ENCODE data around the gene NPR3. TPM values are rescaled to one million over a fixed set of nuclear protein-coding genes. Genes with fewer than 3 reads are reported as not detected.

NPR3 gene
- total and polyA plus RNA-seq, 5 donors, result 12.6 to 85.3 (median 62.3) TPM

DNA sequence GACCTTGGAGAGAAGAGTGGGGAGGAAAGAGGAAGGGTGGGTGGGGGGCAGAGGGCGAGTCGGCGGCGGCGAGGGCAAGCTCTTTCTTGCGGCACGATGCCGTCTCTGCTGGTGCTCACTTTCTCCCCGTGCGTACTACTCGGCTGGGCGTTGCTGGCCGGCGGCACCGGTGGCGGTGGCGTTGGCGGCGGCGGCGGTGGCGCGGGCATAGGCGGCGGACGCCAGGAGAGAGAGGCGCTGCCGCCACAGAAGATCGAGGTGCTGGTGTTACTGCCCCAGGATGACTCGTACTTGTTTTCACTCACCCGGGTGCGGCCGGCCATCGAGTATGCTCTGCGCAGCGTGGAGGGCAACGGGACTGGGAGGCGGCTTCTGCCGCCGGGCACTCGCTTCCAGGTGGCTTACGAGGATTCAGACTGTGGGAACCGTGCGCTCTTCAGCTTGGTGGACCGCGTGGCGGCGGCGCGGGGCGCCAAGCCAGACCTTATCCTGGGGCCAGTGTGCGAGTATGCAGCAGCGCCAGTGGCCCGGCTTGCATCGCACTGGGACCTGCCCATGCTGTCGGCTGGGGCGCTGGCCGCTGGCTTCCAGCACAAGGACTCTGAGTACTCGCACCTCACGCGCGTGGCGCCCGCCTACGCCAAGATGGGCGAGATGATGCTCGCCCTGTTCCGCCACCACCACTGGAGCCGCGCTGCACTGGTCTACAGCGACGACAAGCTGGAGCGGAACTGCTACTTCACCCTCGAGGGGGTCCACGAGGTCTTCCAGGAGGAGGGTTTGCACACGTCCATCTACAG, 760 bp downstream of the NPR3 start:
- no peak overlapping the region for H3K27ac ChIP-seq (ENCODE audit: low read length)
- H3K9me3 ChIP-seq (ENCODE audit: control insufficient read depth, low read length), result no peaks in the 10 kb centered on the region
- no peaks in the 10 kb centered on the region for H3K27me3 ChIP-seq (ENCODE audit: control insufficient read depth, insufficient read depth)
- H3K4me1 ChIP-seq (ENCODE audit: control insufficient read depth, insufficient read depth, low read length), result no peaks in the 10 kb centered on the region
- peak; percentile 36 to 38 for ATAC-seq
- WGBS, result under 1% methylated on average over 76 of the region's 76 CpGs
- peak overlapping the region; percentile 66 for H3K4me3 ChIP-seq (ENCODE audit: low read length)
- peak; percentile 56 to 83 (median 78) for DNase-seq
- intact Hi-C loops (cut with DNase I), result loop anchor here in 2 of 4 donors (10.0 kb wide), 2 partner anchors 133 to 713 kb away; no protein-coding TSS in a partner anchor

DNA sequence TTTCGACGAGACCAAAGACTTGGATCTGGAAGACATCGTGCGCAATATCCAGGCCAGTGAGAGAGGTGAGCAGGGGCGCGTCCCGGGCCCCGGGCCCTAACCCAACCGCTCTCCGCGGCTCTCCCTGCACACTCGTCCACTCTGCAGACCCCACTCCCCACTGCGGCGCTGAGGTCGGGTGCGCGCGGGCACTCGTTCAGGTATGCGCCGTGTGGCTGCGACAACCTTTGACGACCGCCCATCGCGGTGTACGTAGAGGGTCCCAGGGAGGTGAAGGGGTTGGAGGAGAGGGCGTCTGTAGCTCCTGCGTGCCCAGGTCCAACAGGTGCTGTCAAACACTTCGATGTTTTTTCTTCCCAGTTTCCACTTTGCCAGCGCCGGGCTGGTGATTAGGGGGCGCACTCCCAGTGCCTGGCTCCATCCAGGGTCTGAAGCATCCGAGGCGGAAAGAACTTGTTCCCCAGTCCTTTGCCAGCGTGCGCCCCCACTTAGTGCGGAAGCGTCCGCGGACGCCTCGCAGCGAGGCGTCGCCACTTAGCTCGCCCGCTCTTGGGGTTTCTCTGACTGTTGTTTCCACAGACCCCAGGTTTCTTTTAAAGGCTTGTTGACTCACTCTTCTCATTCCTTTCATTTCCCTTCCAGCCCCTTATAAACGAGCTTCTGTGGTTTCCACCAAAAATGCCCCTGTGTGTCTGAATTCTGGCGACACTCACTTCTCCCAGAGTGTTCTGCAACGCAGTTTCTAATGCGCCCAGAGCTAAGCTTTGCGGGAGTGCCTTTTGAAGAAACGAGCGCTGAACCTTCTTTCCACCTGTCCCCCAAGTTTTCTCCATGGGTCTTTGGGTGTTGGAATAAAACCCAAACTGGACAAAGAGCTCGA, 1.6 kb downstream of the NPR3 start:
- intact Hi-C loops (cut with DNase I), result loop anchor here in 2 of 4 donors (10.0 kb wide), 2 partner anchors 132 to 712 kb away; no protein-coding TSS in a partner anchor
- Histone ChIP-seq H3K4me1 (ENCODE audit: control insufficient read depth, insufficient read depth, low read length) (no peaks in the 10 kb centered on the region), H3K9me3 (ENCODE audit: control insufficient read depth, low read length) (no peaks in the 10 kb centered on the region), H3K27me3 (ENCODE audit: control insufficient read depth, insufficient read depth) (no peaks in the 10 kb centered on the region), H3K4me3 (ENCODE audit: low read length) (peak overlapping the region; percentile 66), H3K27ac (ENCODE audit: low read length) (no peak overlapping the region)
- DNase-seq, result peak in 2 of 3 donors; percentile 55 to 56
- WGBS, result 4% methylated on average over 56 of the region's 56 CpGs
- ATAC-seq, result no peak

DNA sequence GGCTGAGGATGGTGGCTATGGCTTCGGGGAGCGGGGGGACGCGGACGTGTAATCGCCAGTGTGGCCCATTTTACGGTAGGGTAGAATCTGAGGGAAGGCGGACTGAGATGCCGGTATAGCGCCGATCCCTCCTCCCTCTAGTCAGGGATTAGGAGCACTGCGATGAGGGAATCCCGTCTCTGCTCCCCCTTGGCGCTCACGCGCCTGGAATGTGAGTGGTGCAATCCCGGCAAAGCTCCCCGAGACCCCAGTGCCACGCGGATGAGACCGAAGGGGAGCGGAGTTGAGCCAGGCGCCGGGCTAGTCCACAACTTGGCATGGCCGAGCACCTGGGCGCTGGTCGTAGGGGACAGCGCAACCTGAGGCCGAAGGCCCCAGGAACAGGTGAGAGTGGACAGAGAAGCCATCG, 2.2 kb downstream of the NPR3 start:
- peak in 2 of 3 donors; percentile 61 to 66 for DNase-seq
- H3K4me1 ChIP-seq (ENCODE audit: control insufficient read depth, insufficient read depth, low read length), result no peaks in the 10 kb centered on the region
- H3K4me3 ChIP-seq (ENCODE audit: low read length), result peak overlapping the region; percentile 66
- intact Hi-C loops (cut with DNase I), result loop anchor here in 2 of 4 donors (10.0 kb wide), 2 partner anchors 131 to 711 kb away; no protein-coding TSS in a partner anchor
- no peak overlapping the region for H3K27ac ChIP-seq (ENCODE audit: low read length)
- ATAC-seq, result peak in 1 of 2 donors; percentile 0
- 4% methylated on average over 30 of the region's 30 CpGs for WGBS
- H3K27me3 ChIP-seq (ENCODE audit: control insufficient read depth, insufficient read depth), result no peaks in the 10 kb centered on the region
- H3K9me3 ChIP-seq (ENCODE audit: control insufficient read depth, low read length), result no peaks in the 10 kb centered on the region

DNA sequence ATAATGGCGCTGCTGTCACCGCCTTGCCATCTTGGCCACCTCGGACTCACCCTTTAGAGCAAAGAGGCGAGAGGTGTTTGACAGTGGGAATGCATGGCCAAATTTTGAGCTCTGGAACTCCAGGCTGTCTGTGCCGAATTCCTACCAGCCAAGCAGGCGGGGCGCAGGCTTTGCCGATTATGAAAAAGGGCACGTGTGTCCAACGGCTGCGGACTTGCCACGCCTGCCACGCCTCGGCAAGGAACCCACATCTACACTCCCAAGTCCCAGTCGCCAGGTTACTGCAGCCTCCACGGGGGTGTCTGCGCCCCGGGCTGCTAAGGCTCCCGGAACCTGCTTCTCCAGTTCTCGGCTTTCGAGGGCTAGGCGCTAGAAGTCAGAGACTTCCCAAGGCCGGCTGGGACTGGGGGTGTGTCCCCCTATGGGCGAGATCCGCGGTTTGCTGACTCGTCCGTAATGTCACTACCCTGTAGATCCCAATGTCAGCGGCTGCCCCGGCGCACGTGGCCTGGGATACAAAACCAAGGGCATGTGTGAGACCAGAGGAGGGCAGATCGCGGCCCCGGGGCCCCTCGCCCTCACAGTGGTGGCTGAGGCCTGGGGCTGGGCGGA, 2.8 kb downstream of the NPR3 start:
- no peaks in the 10 kb centered on the region for H3K27me3 ChIP-seq (ENCODE audit: control insufficient read depth, insufficient read depth)

DNA sequence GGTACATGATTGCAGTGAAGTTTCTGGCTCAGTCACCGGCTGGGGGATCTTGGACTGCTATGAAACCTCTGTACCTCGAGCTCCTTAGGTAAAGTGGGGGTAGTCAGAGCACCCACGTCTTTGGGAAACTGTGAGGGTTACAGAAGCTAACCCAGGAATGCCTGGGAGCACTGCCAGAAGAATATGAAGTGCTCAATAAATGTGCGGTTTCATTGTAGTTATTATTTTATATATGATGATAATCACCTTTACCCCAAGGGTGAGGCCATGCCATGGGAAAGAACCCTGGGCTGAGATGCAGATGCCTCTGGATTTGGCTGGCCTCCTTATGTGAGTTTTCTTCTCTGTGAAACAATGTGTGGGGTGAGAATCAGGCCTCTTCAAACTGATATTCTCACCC, 3.7 kb downstream of the NPR3 start:
- intact Hi-C loops (cut with DNase I), result loop anchor here in 2 of 4 donors (10.0 kb wide), 2 partner anchors 130 to 710 kb away; no protein-coding TSS in a partner anchor
- no peaks in the 10 kb centered on the region for H3K9me3 ChIP-seq (ENCODE audit: control insufficient read depth, low read length)
- H3K27me3 ChIP-seq (ENCODE audit: control insufficient read depth, insufficient read depth), result no peaks in the 10 kb centered on the region
- H3K27ac ChIP-seq (ENCODE audit: low read length), result no peak overlapping the region
- DNase-seq, result no peak
- H3K4me3 ChIP-seq (ENCODE audit: low read length), result no peak overlapping the region
- H3K4me1 ChIP-seq (ENCODE audit: control insufficient read depth, insufficient read depth, low read length), result no peaks in the 10 kb centered on the region
- WGBS, result 66% methylated on average over 4 of the region's 4 CpGs
- no peak for ATAC-seq

More for the DNA sequence above, 2.8 kb downstream of the NPR3 start:
- Histone ChIP-seq H3K9me3 (ENCODE audit: control insufficient read depth, low read length) (no peaks in the 10 kb centered on the region), H3K4me3 (ENCODE audit: low read length) (peak overlapping the region; percentile 66), H3K27ac (ENCODE audit: low read length) (no peak overlapping the region), H3K4me1 (ENCODE audit: control insufficient read depth, insufficient read depth, low read length) (no peaks in the 10 kb centered on the region)
- 9% methylated on average over 37 of the region's 37 CpGs for WGBS
- peak; percentile 58 to 78 (median 76) for DNase-seq
- intact Hi-C loops (cut with DNase I), result loop anchor here in 2 of 4 donors (10.0 kb wide), 2 partner anchors 131 to 711 kb away; no protein-coding TSS in a partner anchor
- ATAC-seq, result peak; percentile 5 to 43

DNA sequence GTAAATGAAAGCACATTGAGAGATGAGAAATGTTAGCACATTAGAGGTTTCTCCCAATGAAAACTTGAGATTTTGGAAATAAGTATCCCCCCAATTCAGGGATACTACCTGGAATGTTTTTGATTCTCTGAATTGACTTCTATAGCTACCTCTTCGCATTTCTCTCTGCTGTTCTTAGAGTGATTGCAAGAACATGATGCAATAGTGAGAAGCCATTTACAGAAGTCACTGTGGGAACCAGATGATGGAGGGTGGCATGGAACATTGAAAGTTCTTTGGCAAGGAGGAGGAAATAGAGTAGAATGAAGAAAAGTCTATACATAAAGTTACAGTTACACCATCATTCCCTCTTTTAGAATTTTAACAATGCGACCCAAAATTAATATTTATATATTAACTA, 9.2 kb downstream of the NPR3 start:
- Histone ChIP-seq H3K9me3 (ENCODE audit: control insufficient read depth, low read length) (peaks cover 2% of the 10 kb centered on the region), H3K4me1 (ENCODE audit: control insufficient read depth, insufficient read depth, low read length) (no peaks in the 10 kb centered on the region), H3K27me3 (ENCODE audit: control insufficient read depth, insufficient read depth) (no peaks in the 10 kb centered on the region), H3K4me3 (ENCODE audit: low read length) (no peak overlapping the region), H3K27ac (ENCODE audit: low read length) (no peak overlapping the region)
- no peak for DNase-seq
- intact Hi-C loops (cut with DNase I), result no loop called here
- WGBS, result 92% methylated on average over 2 of the region's 2 CpGs
- ATAC-seq, result no peak

DNA sequence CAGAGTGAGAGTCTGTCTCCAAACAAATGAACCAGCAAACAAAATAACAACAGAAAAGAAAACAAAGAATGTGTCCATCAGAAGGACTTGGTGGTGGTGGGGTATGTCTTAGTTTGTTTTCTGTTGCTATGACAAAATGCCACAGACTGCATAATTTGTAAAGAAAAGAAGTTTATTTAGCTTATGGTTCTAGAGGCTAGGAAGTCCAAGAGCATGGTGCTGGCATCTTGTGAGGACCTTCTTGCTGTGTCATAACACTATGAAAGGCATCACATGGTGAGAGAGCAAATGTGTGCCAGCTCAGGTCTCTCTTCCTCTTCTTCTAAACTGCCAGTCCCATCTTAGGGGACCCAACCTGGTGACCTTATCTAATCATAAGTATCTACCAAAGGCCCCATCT, 10.5 kb downstream of the NPR3 start:
- DNase-seq (no peak), ATAC-seq (no peak)
- Histone ChIP-seq H3K4me3 (ENCODE audit: low read length) (no peak overlapping the region), H3K4me1 (ENCODE audit: control insufficient read depth, insufficient read depth, low read length) (no peaks in the 10 kb centered on the region), H3K9me3 (ENCODE audit: control insufficient read depth, low read length) (peaks cover 2% of the 10 kb centered on the region), H3K27me3 (ENCODE audit: control insufficient read depth, insufficient read depth) (no peaks in the 10 kb centered on the region), H3K27ac (ENCODE audit: low read length) (no peak overlapping the region)
- intact Hi-C loops (cut with DNase I), result no loop called here

DNA sequence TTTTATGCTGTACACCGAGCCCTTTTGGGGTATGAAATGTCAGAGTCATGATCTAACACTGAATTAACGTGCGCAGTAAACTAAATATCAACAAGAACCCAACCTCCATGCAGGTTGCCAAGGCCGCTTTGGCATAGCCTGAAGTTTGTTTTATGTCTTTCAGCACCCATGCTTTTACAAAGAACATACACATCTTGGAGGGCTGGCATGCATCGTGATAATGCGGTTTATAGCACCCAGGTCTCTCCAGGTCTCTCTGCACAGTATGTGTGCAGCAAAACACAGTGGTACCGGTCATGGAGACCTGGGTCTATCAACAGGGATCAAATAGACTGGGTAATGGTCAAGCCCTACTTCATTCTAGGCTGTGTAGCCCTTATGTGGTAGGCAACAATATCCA, 11.8 kb downstream of the NPR3 start:
- intact Hi-C loops (cut with DNase I), result no loop called here
- no peaks in the 10 kb centered on the region for H3K27me3 ChIP-seq (ENCODE audit: control insufficient read depth, insufficient read depth)
- no peak overlapping the region for H3K27ac ChIP-seq (ENCODE audit: low read length)
- ATAC-seq, result no peak
- 91% methylated on average over 7 of the region's 7 CpGs for WGBS
- H3K9me3 ChIP-seq (ENCODE audit: control insufficient read depth, low read length), result peaks cover 4% of the 10 kb centered on the region
- no peak for DNase-seq
- H3K4me1 ChIP-seq (ENCODE audit: control insufficient read depth, insufficient read depth, low read length), result no peaks in the 10 kb centered on the region
- H3K4me3 ChIP-seq (ENCODE audit: low read length), result no peak overlapping the region

DNA sequence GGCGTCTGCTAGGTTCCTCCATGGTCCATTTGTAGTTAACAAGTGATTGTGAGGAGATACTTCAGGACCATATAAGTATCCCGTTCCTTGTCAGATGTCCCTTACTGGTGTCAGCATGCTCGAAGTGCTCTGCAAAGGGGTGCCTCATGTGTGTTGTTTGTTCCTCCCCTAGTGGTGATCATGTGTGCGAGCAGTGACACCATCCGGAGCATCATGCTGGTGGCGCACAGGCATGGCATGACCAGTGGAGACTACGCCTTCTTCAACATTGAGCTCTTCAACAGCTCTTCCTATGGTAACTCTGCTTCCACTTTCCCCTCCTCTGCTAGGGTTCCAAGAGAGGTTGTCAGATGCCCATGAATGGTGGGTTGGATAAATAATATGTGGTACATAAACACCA, 13.4 kb downstream of the NPR3 start:
- 97% methylated on average over 7 of the region's 7 CpGs for WGBS
- H3K9me3 ChIP-seq (ENCODE audit: control insufficient read depth, low read length), result peaks cover 4% of the 10 kb centered on the region
- H3K4me1 ChIP-seq (ENCODE audit: control insufficient read depth, insufficient read depth, low read length), result no peaks in the 10 kb centered on the region
- DNase-seq (no peak), ATAC-seq (no peak)
- no peaks in the 10 kb centered on the region for H3K27me3 ChIP-seq (ENCODE audit: control insufficient read depth, insufficient read depth)
- no peak overlapping the region for H3K4me3 ChIP-seq (ENCODE audit: low read length)
- H3K27ac ChIP-seq (ENCODE audit: low read length), result no peak overlapping the region
- intact Hi-C loops (cut with DNase I), result no loop called here

DNA sequence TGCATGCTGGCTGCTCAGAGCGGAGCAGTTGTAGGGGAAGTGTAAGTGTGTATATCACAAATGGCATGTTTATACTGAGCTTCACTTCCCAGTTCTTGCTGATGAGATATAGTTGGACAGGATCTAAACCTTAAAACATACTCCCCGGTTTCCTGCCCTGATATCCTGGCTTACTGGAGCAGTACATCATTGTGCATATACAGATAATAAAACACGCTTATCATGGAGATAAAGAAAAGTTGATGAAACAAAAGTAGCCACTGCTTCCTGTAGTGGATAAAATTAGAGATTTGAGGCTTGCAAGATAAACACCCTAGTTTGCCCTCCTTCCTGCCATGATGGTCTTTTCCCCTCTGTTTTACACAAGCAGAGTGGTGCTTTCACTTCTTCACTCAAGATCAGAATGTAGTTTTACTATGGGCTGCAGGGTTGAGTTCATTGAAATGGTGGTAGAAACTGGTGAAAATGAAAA, 15.0 kb downstream of the NPR3 start:
- ATAC-seq, result peak; percentile 77 to 82

More for the DNA sequence above, 15.0 kb downstream of the NPR3 start:
- DNase-seq, result no peak
- no peaks in the 10 kb centered on the region for H3K27me3 ChIP-seq (ENCODE audit: control insufficient read depth, insufficient read depth)
- peaks cover 2% of the 10 kb centered on the region for H3K9me3 ChIP-seq (ENCODE audit: control insufficient read depth, low read length)
- intact Hi-C loops (cut with DNase I), result no loop called here
- WGBS, result 14% methylated on average over 3 of the region's 3 CpGs
- H3K27ac ChIP-seq (ENCODE audit: low read length), result no peak overlapping the region
- no peaks in the 10 kb centered on the region for H3K4me1 ChIP-seq (ENCODE audit: control insufficient read depth, insufficient read depth, low read length)
- H3K4me3 ChIP-seq (ENCODE audit: low read length), result peak overlapping the region; percentile 20

Measured in right cardiac atrium (tissue), 5 donors.